SU-DHL-6 (cell line): Measurements from ENCODE around the gene ARTN.
A peak's percentile ranks its signal among the peaks of the same experiment; 100 is the strongest.

ENCODE experiments used
- H2AFZ ChIP-seq: fragments of 200-600 bp; sonication (generic); 2 replicates; pipeline ENCODE4 v1.6.1; 2014; ENCODE audit warnings: low read depth, mild to moderate bottlenecking, moderate library complexity, mixed read lengths, antibody characterized with exemption, low read length; ENCODE audit not compliant: severe bottlenecking
- H3F3A ChIP-seq: fragments of 200-600 bp; shearing (Covaris generic); 2 replicates; pipeline ENCODE4 v1.6.0; 2016; ENCODE audit warnings: antibody characterized with exemption, mild to moderate bottlenecking; ENCODE audit not compliant: insufficient read depth
- H3K27ac ChIP-seq: fragments of 200-600 bp; sonication (generic); 2 replicates; pipeline ENCODE4 v1.5.1; 2016; ENCODE audit warnings: low read depth, mild to moderate bottlenecking, low read length, moderate library complexity, mixed read lengths
- H3K27me3 ChIP-seq: fragments of 200-600 bp; sonication (generic), shearing (Covaris generic); 2 replicates; pipeline ENCODE4 v1.6.0; 2014; ENCODE audit warnings: mild to moderate bottlenecking, low read length
- H3K36me3 ChIP-seq: fragments of 200-600 bp; sonication (generic); 2 replicates; pipeline ENCODE4 v1.6.1; 2014; ENCODE audit warnings: mild to moderate bottlenecking, low read length, mixed read lengths
- H3K4me2 ChIP-seq: fragments of 300-600, 200-600 bp; shearing (Covaris generic), sonication (generic); 2 replicates; pipeline ENCODE4 v1.6.0; 2014; ENCODE audit warnings: low read length, low read depth, mild to moderate bottlenecking; ENCODE audit not compliant: poor library complexity, severe bottlenecking
- H3K4me3 ChIP-seq: fragments of 200-600 bp; sonication (generic); 2 replicates; pipeline ENCODE4 v1.5.1; 2014; ENCODE audit warnings: antibody characterized with exemption, low read length, mild to moderate bottlenecking, mixed read lengths; ENCODE audit not compliant: insufficient read depth, poor library complexity, severe bottlenecking
- H3K79me2 ChIP-seq: fragments of 200-600 bp; sonication (generic); 2 replicates; pipeline ENCODE4 v1.6.1; 2014; ENCODE audit warnings: mild to moderate bottlenecking, low read length, moderate library complexity; ENCODE audit not compliant: insufficient read depth
- H3K9ac ChIP-seq: fragments of 200-600 bp; sonication (generic); 2 replicates; pipeline ENCODE4 v1.7.0; 2014; ENCODE audit warnings: mild to moderate bottlenecking, low read length
- H3K9me2 ChIP-seq: fragments of 200-600 bp; sonication (generic); replicated peaks from 2 replicates; pipeline ENCODE4 v1.6.1; 2014; ENCODE audit warnings: low read length; ENCODE audit not compliant: insufficient read depth
- H3K9me3 ChIP-seq: fragments of 200-600 bp; sonication (generic); 2 replicates; pipeline ENCODE4 v1.6.1; 2014; ENCODE audit warnings: low read length, mixed read lengths; ENCODE audit not compliant: insufficient read depth
- H4K20me1 ChIP-seq: fragments of 200-600 bp; sonication (generic); 2 replicates; pipeline ENCODE4 v1.6.1; 2014; ENCODE audit warnings: low read depth, mild to moderate bottlenecking, antibody characterized with exemption, low read length, moderate library complexity, mixed read lengths
- EZH2phosphoT487 ChIP-seq: fragments of 200-600 bp; sonication (generic), shearing (Covaris generic); conservative IDR thresholded peaks from 2 replicates; pipeline ENCODE4 v1.6.1; 2018; ENCODE audit warnings: mild to moderate bottlenecking, antibody characterized with exemption, low read length, moderate library complexity, mixed read lengths
- TF ChIP-seq, protein P1 (sequence below): fragments of 200-600 bp; sonication (generic); IDR thresholded peaks from one replicate; pipeline ENCODE4 v1.5.1; 2017; ENCODE audit warnings: antibody characterized with exemption, mild to moderate bottlenecking, low read length, moderate library complexity; ENCODE audit not compliant: insufficient read depth, poor library complexity, severe bottlenecking

The ARTN gene, protein sequence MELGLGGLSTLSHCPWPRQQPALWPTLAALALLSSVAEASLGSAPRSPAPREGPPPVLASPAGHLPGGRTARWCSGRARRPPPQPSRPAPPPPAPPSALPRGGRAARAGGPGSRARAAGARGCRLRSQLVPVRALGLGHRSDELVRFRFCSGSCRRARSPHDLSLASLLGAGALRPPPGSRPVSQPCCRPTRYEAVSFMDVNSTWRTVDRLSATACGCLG

DNA sequence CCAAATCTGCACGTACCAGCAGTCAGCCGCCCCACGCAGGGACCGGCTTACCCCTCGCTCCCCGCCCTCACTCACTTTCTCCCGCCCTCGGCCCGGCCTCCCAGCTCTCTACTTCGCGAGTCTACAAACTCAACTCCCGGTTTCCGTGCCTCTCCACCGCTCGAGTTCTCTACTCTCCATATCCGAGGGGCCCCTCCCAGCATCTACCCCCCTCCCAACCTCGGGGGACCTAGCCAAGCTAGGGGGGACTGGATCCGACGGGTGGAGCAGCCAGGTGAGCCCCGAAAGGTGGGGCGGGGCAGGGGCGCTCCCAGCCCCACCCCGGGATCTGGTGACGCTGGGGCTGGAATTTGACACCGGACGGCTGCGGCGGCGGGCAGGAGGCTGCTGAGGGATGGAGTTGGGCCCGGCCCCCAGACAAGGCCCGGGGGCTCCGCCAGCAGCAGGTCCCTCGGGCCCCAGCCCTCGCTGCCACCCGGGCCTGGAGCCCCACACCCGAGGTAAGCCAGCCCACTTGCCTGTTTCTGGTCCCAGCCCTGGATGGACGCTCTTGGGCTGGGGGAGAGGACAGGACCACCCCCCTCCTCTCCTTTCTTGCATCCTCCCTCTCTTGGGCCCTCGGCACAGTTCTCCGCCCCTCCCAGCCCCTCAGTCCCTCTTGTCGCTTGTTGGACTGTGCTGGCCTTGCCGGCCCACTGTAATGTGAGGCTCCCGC lies at the start of gene ARTN:
ARTN (plus strand) TSS at position 416 of the 715 bp plus-strand sequence. CDS start 1,856 bp downstream, outside the sequence.
- Histone ChIP-seq H3K9me3 (no peaks in the 10 kb centered on the region), H3K4me3 (no peak within 1 kb of the TSS), H3K27ac (no peak within 1 kb of the TSS), H3K27me3 (no peaks in the 10 kb centered on the region), H2AFZ (peak within 1 kb of the TSS; percentile 46), H3K79me2 (no peaks in the 10 kb centered on the region), H4K20me1 (no peaks in the 10 kb centered on the region), H3F3A (no peaks in the 10 kb centered on the region), H3K9me2 (no peaks in the 10 kb centered on the region), H3K4me2 (no peak within 1 kb of the TSS), H3K9ac (no peak within 1 kb of the TSS), H3K36me3 (no peaks in the 10 kb centered on the region)
- TF ChIP-seq EZH2phosphoT487 = no peak
- TF ChIP-seq, protein P1, sequence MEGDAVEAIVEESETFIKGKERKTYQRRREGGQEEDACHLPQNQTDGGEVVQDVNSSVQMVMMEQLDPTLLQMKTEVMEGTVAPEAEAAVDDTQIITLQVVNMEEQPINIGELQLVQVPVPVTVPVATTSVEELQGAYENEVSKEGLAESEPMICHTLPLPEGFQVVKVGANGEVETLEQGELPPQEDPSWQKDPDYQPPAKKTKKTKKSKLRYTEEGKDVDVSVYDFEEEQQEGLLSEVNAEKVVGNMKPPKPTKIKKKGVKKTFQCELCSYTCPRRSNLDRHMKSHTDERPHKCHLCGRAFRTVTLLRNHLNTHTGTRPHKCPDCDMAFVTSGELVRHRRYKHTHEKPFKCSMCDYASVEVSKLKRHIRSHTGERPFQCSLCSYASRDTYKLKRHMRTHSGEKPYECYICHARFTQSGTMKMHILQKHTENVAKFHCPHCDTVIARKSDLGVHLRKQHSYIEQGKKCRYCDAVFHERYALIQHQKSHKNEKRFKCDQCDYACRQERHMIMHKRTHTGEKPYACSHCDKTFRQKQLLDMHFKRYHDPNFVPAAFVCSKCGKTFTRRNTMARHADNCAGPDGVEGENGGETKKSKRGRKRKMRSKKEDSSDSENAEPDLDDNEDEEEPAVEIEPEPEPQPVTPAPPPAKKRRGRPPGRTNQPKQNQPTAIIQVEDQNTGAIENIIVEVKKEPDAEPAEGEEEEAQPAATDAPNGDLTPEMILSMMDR = no peak

DNA sequence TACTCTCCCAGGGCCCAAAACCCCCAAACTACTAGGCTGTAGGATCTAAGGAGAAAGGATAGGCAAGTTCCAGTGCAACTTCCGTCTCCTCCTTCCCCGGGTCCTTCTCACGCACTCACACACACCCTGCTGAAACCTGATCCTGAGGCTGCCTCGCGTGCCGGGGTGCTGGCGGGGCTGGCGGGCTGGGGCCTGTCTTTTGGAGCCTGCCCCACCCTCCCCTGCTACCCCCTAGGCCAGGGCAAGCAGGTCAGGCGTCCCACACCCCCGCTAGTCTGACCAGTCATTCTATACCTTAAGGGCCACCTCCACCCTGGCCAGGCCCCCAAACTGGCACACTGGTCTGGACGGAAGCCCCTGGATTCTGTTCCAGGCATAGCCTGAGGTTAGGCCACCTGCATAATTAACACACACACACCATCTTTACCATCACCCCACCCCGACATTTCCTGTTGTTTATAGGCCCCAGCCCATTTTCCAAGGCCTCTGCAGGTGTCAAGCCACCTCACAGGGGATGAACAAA lies 48.3 kb upstream of the ARTN start:
- Histone ChIP-seq H3K9me2 (no peaks in the 10 kb centered on the region), H3K79me2 (no peaks in the 10 kb centered on the region), H3K36me3 (no peaks in the 10 kb centered on the region), H3K4me3 (no peak overlapping the region), H3K9ac (no peak overlapping the region), H3K9me3 (no peaks in the 10 kb centered on the region), H3K4me2 (no peak overlapping the region), H3K27me3 (no peaks in the 10 kb centered on the region), H3K27ac (no peak overlapping the region), H3F3A (no peaks in the 10 kb centered on the region), H2AFZ (no peak overlapping the region), H4K20me1 (no peaks in the 10 kb centered on the region)
- TF ChIP-seq, protein P1 = no peak
- no peak for TF ChIP-seq EZH2phosphoT487

DNA sequence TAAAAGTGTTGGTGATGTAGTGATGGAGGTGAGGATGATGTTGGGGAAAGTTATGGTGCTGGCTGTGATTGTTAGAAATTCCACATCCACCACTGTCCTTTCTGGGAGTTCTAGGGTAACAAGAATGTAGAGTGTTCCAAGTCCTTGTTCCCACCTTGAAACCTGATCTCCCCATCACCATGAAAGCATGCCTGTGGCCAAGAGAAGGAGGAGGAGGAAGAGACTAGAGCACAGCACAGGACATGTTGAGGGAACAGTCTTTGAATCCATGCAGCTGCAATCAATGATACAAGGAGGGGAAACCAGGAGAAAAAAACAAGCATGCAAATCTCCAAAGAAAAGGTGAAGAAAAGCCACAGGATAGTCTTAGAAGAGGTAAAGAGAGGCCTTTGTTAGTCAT lies 45.9 kb upstream of the ARTN start:
- H3K4me3 ChIP-seq = no peak overlapping the region
- no peak overlapping the region for H3K4me2 ChIP-seq
- no peaks in the 10 kb centered on the region for H3K9me2 ChIP-seq
- H3K36me3 ChIP-seq = no peaks in the 10 kb centered on the region
- no peaks in the 10 kb centered on the region for H3F3A ChIP-seq
- no peaks in the 10 kb centered on the region for H3K27me3 ChIP-seq
- H3K27ac ChIP-seq = no peak overlapping the region
- no peak overlapping the region for H3K9ac ChIP-seq
- no peaks in the 10 kb centered on the region for H3K9me3 ChIP-seq
- no peaks in the 10 kb centered on the region for H3K79me2 ChIP-seq
- H4K20me1 ChIP-seq = no peaks in the 10 kb centered on the region
- TF ChIP-seq EZH2phosphoT487 = no peak
- TF ChIP-seq, protein P1 = no peak
- no peak overlapping the region for H2AFZ ChIP-seq
